Measurements from ENCODE around the gene RAPGEF6. TPM values are rescaled to one million over a fixed set of nuclear protein-coding genes. Genes with fewer than 3 reads are reported as not detected.

Gene RAPGEF6
- total and polyA plus RNA-seq, 2 experiments from 2014 or later, result 9.5 to 20.3 TPM

GRCh38 chr5:131608597-131608996, 26.4 kb downstream of the RAPGEF6 start:
- no peak overlapping the region for H3K4me3 ChIP-seq
- TF ChIP-seq, protein P1, sequence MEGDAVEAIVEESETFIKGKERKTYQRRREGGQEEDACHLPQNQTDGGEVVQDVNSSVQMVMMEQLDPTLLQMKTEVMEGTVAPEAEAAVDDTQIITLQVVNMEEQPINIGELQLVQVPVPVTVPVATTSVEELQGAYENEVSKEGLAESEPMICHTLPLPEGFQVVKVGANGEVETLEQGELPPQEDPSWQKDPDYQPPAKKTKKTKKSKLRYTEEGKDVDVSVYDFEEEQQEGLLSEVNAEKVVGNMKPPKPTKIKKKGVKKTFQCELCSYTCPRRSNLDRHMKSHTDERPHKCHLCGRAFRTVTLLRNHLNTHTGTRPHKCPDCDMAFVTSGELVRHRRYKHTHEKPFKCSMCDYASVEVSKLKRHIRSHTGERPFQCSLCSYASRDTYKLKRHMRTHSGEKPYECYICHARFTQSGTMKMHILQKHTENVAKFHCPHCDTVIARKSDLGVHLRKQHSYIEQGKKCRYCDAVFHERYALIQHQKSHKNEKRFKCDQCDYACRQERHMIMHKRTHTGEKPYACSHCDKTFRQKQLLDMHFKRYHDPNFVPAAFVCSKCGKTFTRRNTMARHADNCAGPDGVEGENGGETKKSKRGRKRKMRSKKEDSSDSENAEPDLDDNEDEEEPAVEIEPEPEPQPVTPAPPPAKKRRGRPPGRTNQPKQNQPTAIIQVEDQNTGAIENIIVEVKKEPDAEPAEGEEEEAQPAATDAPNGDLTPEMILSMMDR (conservative IDR thresholded peaks at IDR 0.05; ENCODE audit: low read depth in 2 of 2), result no peak
- TF ChIP-seq NANOG (IDR thresholded peaks at IDR 0.05; ENCODE audit: borderline replicate concordance) (no peak), POLR2AphosphoS5 (IDR thresholded peaks at IDR 0.05; ENCODE audit: low read depth) (no peak)
- peak; percentile 19; the same call in 2 of the 3 replicates for ATAC-seq
- H3K4me1 Mint-ChIP-seq, result peaks cover 30% of the 10 kb centered on the region
- no peaks in the 10 kb centered on the region for H3K9me2 ChIP-seq (ENCODE audit: insufficient read depth)
- H4K20me1 ChIP-seq (replicated peaks; ENCODE audit: insufficient read depth), result peaks cover 19% of the 10 kb centered on the region; the same call in 1 of the 2 replicates
- no peak overlapping the region for H2AFZ ChIP-seq
- no peak overlapping the region for H3K4me2 ChIP-seq
- H3K27me3 ChIP-seq (ENCODE audit: insufficient read depth), result no peaks in the 10 kb centered on the region
- no peaks in the 10 kb centered on the region; the same call in 2 of the 3 replicates for H3K36me3 Mint-ChIP-seq (ENCODE audit: low read depth)
- no peaks in the 10 kb centered on the region for H3K36me3 ChIP-seq (ENCODE audit: insufficient read depth)
- no peak overlapping the region for H3K27ac ChIP-seq (ENCODE audit: low read depth)
- H3K27ac Mint-ChIP-seq, result peak overlapping the region; percentile 90
- no peak for DNase-seq (ENCODE audit: low spot score)
- H3F3A ChIP-seq (replicated peaks; ENCODE audit: low read depth), result no peaks in the 10 kb centered on the region
- H3K9me3 Mint-ChIP-seq, result no peaks in the 10 kb centered on the region
- peaks cover 100% of the 10 kb centered on the region for H3K79me2 ChIP-seq (replicated peaks; ENCODE audit: insufficient read depth)
- H3K4me1 ChIP-seq (ENCODE audit: insufficient read depth), result 0 out of 2 replicates have a peak, but pooled peaks cover 15% of the 10 kb centered on the region
- H3K27me3 Mint-ChIP-seq (ENCODE audit: insufficient read depth, low read depth, poor library complexity), result no peaks in the 10 kb centered on the region
- no peak overlapping the region for H3K4me3 Mint-ChIP-seq

GRCh38 chr5:131607903-131608540, 27.0 kb downstream of the RAPGEF6 start:
- peaks cover 94% of the 10 kb centered on the region for H3K79me2 ChIP-seq (replicated peaks; ENCODE audit: insufficient read depth)
- TF ChIP-seq, protein P2, sequence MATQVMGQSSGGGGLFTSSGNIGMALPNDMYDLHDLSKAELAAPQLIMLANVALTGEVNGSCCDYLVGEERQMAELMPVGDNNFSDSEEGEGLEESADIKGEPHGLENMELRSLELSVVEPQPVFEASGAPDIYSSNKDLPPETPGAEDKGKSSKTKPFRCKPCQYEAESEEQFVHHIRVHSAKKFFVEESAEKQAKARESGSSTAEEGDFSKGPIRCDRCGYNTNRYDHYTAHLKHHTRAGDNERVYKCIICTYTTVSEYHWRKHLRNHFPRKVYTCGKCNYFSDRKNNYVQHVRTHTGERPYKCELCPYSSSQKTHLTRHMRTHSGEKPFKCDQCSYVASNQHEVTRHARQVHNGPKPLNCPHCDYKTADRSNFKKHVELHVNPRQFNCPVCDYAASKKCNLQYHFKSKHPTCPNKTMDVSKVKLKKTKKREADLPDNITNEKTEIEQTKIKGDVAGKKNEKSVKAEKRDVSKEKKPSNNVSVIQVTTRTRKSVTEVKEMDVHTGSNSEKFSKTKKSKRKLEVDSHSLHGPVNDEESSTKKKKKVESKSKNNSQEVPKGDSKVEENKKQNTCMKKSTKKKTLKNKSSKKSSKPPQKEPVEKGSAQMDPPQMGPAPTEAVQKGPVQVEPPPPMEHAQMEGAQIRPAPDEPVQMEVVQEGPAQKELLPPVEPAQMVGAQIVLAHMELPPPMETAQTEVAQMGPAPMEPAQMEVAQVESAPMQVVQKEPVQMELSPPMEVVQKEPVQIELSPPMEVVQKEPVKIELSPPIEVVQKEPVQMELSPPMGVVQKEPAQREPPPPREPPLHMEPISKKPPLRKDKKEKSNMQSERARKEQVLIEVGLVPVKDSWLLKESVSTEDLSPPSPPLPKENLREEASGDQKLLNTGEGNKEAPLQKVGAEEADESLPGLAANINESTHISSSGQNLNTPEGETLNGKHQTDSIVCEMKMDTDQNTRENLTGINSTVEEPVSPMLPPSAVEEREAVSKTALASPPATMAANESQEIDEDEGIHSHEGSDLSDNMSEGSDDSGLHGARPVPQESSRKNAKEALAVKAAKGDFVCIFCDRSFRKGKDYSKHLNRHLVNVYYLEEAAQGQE (IDR thresholded peaks at IDR 0.05; ENCODE audit: unreplicated experiment), result no peak
- TF ChIP-seq POLR2AphosphoS5 (IDR thresholded peaks at IDR 0.05; ENCODE audit: low read depth), result no peak
- TF ChIP-seq ETS1 (IDR thresholded peaks at IDR 0.05), result no peak
- no peak for TF ChIP-seq EZH2 (IDR thresholded peaks at IDR 0.05; ENCODE audit: low read depth, unreplicated experiment)
- TF ChIP-seq, protein P1 (conservative IDR thresholded peaks at IDR 0.05; ENCODE audit: low read depth in 2 of 2), result no peak
- TF ChIP-seq STAT1 (IDR thresholded peaks at IDR 0.05; ENCODE audit: unreplicated experiment), result no peak
- TF ChIP-seq NANOG (IDR thresholded peaks at IDR 0.05; ENCODE audit: borderline replicate concordance), result no peak
- no peak for TF ChIP-seq EZH2phosphoT487 (IDR thresholded peaks at IDR 0.05; ENCODE audit: unreplicated experiment)
- TF ChIP-seq ZNF331 (CRISPR knock-in tag; IDR thresholded peaks at IDR 0.05; ENCODE audit: low read depth), result no peak
- no peak for TF ChIP-seq CREB1 (CRISPR knock-in tag; IDR thresholded peaks at IDR 0.05; ENCODE audit: low read depth)

More at GRCh38 chr5:131607903-131608540, 27.0 kb downstream of the RAPGEF6 start:
- Histone ChIP-seq H4K20me1 (replicated peaks; ENCODE audit: insufficient read depth) (peaks cover 19% of the 10 kb centered on the region), H2AFZ (no peak overlapping the region), H3K27ac (ENCODE audit: low read depth) (no peak overlapping the region), H3F3A (replicated peaks; ENCODE audit: low read depth) (no peaks in the 10 kb centered on the region), H3K4me3 (no peak overlapping the region), H3K4me2 (no peak overlapping the region), H3K36me3 (ENCODE audit: insufficient read depth) (no peaks in the 10 kb centered on the region; the same call in 1 of the 2 replicates), H3K27me3 (ENCODE audit: insufficient read depth) (no peaks in the 10 kb centered on the region), H3K4me1 (ENCODE audit: insufficient read depth) (0 out of 2 replicates have a peak, but pooled peaks cover 15% of the 10 kb centered on the region), H3K9me2 (ENCODE audit: insufficient read depth) (no peaks in the 10 kb centered on the region)
- Mint-ChIP-seq H3K9me3 (no peaks in the 10 kb centered on the region), H3K27ac (peak overlapping the region; percentile 90), H3K4me3 (no peak overlapping the region), H3K36me3 (ENCODE audit: low read depth) (no peaks in the 10 kb centered on the region; the same call in 2 of the 3 replicates), H3K4me1 (peaks cover 30% of the 10 kb centered on the region), H3K27me3 (ENCODE audit: insufficient read depth, low read depth, poor library complexity) (no peaks in the 10 kb centered on the region)
- DNase-seq (ENCODE audit: low spot score), result no peak
- no peak for ATAC-seq

Data from GM23338 (cell line).